ENCODE measurements around the gene TMEM204.

Gene TMEM204

GRCh38 chr16:1533443-1533951 is at the start of gene TMEM204:
Gene TMEM204, plus strand, starts transcription at chr16:1533666. Its CDS starts 610 bp downstream, at chr16:1534276.
- peak; percentile 87 for DNase-seq

- DNase-seq = no peak
These were observed 47.5 kb upstream of the TMEM204 start for GRCh38 chr16:1485847-1486496.

- DNase-seq = no peak
These were observed 46.7 kb upstream of the TMEM204 start for GRCh38 chr16:1486551-1487390.

DNA sequence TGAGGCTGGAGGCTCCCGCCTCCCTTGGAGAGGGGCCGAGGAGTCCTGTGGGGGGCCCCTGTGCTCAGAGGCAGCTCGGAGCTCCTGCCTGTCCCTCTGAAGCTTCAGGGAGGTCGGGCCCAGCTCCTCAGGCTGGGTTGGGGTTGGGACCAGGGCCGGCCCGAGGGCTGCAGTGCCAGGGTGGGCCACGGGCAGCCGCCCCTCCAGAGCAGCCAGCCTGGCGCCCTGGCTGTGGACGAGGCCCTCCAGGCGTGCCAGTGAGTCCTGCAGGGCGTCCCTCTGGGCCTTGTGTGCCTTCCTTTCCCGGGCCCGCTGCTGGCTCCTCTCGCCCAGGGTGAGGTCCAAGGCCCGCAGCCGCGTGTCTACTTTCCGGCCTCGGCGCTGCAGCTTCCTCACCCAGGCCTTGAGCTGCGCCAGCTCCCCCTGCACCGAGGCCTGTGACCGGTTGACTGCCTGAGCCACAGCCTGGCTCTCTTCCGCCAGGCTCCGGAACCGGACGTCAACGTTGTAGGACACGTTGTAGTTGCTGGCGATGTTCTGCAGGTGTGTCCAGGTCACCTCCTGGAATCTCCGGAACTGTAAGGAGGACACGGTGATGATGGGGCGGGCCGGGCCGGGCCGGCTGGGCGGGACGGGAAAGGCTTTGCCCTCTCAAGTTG is 45.9 kb upstream of the TMEM204 start:
- DNase-seq = no peak

GRCh38 chr16:1488054-1488601 is 45.3 kb upstream of the TMEM204 start:
- no peak for DNase-seq

- DNase-seq = no peak
These were observed 44.8 kb upstream of the TMEM204 start, which contains the start of gene PTX4 for GRCh38 chr16:1488619-1489018. Gene PTX4, minus strand, starts transcription at chr16:1488944. Its CDS starts 35 bp downstream, at chr16:1488909.

DNA sequence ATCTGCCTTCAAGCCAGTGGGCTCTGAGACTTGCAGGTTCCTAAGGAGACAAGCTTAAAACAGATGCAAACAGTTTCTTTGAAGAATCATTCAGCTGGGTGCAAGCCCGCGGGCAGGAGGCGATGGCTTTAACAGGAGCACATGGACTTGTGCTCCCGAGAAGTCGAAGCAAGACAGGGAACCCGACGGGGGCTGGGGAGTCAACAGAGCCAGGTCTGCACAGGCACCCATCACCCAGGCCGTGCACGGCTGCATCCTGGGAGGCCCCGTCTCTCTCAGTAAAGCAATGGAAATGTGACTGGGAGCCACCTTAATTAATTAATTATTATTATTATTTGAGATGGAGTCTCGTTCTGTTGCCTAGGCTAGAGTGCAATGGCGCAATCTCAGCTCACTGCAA is 44.4 kb upstream of the TMEM204 start:
- DNase-seq = no peak

DNA sequence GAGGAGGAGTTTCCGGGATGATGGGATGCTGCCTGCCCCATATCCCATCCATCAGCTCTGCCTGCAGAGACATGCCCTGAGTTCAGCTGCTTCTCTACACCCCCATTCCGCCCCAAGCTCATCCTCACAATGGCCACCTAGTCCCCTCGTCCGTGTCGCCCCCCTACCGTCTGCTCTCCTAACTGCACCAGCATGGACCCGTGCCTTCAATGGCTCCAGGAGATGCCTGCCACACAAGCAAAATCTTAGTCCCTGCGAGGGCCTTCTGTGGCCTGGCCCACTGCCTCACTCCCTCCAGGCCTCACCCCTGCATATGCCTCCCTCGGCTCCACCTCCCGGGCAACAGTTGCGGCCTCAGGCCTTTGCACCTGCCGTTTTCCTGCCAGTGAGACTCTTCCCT is 42.1 kb upstream of the TMEM204 start:
- DNase-seq = no peak

DNA sequence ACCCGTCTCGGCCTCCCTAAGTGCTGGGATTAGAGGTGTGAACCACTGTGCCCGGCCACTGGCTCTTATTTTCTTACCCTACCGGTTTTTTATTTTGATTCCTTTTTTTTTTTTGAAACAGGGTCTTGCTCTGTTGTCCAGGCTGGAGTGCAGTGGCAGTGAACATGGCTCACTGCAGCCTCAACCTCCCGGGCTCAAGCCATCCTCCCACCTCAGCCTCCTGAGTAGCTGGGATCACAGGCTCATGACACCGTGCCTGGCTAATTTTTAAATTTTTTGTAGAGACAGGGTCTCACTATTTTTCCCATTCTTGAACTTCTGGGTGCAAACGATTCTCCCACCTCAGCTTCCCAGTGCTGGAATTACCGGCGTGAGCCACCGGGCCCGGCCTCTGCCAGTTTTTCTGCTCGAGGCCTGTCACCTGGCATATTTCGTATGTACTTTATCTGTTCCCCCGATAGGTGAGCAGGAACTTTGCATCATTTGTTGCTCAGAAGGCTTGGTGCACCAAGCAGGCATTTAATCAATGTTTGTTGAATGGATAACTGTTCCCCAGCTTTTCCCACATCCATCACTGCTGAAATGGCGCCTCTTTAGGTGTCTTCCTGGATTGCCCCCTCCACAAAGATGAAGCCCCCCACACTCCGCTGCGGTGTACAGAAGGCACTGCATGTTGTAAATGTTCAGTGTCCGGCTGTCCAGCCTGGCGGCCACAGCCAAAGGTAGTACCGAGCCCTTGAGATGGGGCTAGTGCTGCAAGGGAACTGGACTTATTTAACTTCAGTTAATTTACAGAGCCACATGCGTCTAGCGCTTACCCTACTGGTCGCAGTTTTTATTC is 41.2 kb upstream of the TMEM204 start:
- DNase-seq = no peak

- DNase-seq = peak; percentile 91
These were observed 40.3 kb upstream of the TMEM204 start, which contains the start of gene TELO2 for GRCh38 chr16:1492923-1493745. Gene TELO2, plus strand, starts transcription at chr16:1493360. Its CDS starts 922 bp downstream, at chr16:1494282.

- DNase-seq = no peak
These were observed 39.7 kb upstream of the TMEM204 start for GRCh38 chr16:1493746-1494094.

DNA sequence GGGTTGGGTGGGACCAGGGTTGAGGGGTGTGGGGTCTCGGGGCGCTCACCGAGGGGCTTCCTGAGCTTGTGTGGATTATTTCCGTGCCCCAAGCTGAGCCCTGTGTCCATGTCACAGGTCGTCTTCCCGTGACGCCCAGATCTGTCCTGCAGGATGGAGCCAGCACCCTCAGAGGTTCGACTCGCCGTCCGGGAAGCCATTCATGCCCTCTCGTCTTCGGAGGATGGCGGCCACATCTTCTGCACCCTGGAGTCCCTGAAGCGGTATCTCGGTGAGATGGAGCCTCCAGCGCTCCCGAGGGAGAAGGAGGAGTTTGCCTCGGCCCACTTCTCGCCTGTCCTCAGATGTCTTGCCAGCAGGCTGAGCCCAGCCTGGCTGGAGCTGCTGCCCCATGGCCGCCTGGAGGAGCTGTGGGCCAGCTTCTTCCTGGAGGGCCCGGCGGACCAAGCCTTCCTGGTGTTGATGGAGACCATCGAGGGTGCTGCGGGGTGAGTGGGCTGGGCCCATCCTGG is 39.3 kb upstream of the TMEM204 start:
- DNase-seq = peak; percentile 54

- peak; percentile 74 for DNase-seq
These were observed 38.8 kb upstream of the TMEM204 start for GRCh38 chr16:1494711-1495110.

GRCh38 chr16:1495211-1495888 is 38.1 kb upstream of the TMEM204 start:
- DNase-seq = no peak

DNA sequence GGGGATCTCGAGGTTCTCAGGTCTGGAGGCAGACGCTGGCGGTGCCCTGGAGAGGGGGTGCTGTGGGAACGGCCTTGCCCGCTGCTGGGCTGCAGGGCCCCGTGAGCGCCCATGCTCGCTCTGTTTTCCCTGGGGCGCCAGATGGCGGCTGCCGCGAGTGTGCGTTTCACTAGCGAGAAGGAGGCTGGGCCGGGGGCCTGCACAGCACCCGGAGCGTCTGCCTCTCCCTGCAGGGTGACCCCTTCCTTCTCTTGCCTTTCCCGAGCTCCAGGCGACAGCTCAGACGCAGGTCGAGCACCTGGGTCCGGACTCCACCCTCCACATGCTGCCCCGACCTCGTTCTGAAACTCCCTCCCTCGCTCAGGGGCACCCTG is 37.6 kb upstream of the TMEM204 start:
- DNase-seq = no peak

- no peak for DNase-seq
These were observed 37.0 kb upstream of the TMEM204 start for GRCh38 chr16:1496464-1496863.

GRCh38 chr16:1497014-1497598 is 36.4 kb upstream of the TMEM204 start:
- DNase-seq = peak; percentile 11

DNA sequence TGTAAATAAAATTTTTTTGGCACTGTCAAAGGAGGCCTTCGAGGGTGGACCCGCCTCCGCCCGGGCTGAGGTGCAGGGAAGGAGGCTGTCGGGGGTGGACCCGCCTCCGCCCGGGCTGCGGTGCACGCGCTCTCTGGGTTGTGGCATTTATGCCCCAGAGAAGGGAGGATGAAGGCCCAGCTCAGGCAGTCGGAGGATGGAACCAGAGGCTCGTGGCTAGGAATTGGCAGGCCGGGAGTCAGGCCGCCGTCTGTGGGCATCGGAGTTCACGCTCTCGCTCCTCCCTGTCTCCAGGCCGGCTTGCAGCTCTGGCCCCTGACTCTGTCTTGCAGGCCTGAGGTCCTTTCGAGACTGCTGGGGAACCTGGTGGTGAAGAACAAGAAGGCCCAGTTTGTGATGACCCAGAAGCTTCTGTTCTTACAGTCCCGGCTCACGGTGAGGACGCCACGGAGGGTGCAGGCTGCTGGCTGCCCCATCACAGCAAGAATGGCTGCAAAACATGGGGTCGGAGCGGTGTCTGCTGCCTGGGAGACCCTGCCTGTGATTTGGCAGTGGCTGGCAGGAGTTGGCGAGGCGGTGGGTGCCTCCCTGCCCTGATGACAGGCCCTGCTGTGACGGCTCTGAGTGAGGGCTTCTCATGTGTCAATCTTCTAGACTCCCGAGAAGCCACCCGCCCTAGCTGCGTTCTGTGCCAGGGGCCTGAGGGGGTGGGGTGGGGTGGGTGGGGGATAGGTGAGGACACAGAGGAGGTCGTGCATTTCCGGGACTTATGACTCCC is 34.4 kb upstream of the TMEM204 start:
- DNase-seq = no peak
